GM18870 (cell line): Measurements from ENCODE around the gene PPIB.
"Not testable (repeated sequence)": the region's sequence is repeated elsewhere in the genome, so short reads cannot be mapped to it uniquely, and the experiment has no call there.

Experiments used
- ATAC-seq: cut with Tn5 transposase; IDR thresholded peaks from one replicate; pipeline ENCODE4 v1.9.1; 2021; ENCODE audit warnings: moderate library complexity; ENCODE audit not compliant: unreplicated experiment

PPIB gene

GRCh38 chr15:64110950-64111678 lies 51.7 kb downstream of the PPIB start:
- ATAC-seq = no peak

- ATAC-seq = not testable (repeated sequence)
These were observed 52.6 kb downstream of the PPIB start for GRCh38 chr15:64110108-64110701.

GRCh38 chr15:64107337-64107736 lies 55.5 kb downstream of the PPIB start:
- ATAC-seq = no peak
